ENCODE data around the gene SPTBN4.

SPTBN4 gene

DNA sequence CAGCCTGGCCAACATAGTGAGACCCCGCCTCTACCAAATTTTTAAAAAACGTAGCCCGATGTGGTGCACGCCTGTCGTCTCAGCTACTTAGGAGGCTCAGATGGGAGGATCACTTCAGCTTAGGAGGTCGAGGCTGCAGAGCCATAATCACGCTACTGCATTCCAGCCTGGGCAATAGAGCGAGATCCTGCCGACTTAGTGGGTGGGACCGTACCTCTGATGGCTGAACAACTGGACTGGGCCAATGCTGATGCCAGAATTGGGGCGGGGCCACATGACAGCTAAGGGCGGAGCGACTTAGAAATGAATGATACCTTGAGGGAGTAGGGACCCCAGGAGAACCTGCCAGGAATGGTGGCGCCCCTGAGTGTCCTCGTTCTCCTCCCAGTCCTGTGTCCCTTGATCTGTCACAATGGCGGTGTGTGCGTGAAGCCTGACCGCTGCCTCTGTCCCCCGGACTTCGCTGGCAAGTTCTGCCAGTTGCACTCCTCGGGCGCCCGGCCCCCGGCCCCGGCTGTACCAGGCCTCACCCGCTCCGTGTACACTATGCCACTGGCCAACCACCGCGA lies 137.9 kb downstream of the SPTBN4 start:
- DNase-seq (ENCODE audit: low spot score): no peak

DNA sequence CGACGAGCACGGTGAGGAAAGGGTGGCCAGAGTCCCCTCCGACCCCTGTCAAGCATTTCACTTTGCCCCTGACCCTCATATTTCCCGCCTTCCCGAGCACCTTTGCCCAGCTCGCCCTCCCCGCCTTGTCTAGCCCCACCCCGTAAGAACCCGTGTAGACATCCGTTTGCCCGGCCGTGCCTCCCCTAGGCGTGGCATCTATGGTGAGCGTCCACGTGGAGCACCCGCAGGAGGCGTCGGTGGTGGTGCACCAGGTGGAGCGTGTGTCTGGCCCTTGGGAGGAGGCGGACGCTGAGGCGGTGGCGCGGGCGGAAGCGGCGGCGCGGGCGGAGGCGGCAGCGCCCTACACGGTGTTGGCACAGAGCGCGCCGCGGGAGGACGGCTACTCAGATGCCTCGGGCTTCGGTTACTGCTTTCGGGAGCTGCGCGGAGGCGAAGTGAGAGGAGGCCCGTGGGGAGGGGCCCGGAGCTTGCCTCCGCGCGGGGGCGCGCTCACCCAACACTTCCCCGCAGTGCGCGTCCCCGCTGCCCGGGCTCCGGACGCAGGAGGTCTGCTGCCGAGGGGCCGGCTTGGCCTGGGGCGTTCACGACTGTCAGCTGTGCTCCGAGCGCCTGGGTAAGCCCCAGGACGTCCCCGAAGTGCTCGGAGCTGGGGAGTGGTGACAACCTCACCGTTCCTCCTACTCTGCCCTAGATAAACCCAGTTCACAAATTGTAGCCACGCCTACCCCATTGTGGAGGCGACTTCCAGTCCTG lies 138.6 kb downstream of the SPTBN4 start:
- DNase-seq (ENCODE audit: low spot score): no peak

DNA sequence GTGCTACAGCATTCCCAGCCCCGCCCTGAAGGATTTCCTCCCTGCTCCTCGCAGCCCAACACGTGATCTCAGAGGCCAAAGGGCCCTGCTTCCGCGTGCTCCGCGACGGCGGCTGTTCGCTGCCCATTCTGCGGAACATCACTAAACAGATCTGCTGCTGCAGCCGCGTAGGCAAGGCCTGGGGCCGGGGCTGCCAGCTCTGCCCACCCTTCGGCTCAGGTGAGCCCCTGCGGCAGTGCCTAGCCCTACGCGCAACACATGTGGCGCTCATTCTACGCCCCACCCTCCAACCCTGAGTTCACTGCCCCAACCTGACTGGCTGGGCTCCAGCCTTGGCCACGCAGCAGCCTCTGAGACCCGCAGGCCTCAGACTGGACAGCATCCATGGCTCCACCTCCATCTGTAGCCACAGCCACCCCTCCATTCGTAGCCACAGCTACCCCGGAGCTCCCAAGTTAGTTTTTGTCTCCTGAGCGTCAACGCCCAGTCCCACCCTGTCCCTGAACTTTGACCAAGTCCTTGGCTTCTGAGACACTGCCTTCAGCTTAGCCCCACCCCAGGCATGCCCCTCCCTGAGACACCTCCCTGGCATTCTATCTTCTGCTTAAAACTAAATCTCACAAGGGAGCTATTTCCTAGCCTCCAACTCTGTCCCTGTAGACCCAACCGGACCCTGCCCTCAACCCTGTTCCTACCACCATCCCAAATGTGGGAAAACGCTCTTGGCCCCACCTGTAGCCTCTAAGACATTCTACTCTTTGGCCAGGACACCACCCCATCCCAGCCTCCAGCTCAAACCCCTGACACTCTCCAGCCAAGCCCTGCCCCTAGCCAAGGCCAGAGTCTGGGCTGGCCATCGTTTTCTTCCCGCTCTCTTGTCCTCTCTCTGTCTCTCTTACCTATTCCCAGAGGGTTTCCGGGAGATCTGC lies 140.8 kb downstream of the SPTBN4 start:
- no peak for DNase-seq (ENCODE audit: low spot score)

- DNase-seq (ENCODE audit: low spot score): no peak
These were observed 141.4 kb downstream of the SPTBN4 start for GRCh38 chr19:40608240-40608621.

- DNase-seq (ENCODE audit: low spot score): no peak
These were observed 142.2 kb downstream of the SPTBN4 start for GRCh38 chr19:40608957-40609356.

DNA sequence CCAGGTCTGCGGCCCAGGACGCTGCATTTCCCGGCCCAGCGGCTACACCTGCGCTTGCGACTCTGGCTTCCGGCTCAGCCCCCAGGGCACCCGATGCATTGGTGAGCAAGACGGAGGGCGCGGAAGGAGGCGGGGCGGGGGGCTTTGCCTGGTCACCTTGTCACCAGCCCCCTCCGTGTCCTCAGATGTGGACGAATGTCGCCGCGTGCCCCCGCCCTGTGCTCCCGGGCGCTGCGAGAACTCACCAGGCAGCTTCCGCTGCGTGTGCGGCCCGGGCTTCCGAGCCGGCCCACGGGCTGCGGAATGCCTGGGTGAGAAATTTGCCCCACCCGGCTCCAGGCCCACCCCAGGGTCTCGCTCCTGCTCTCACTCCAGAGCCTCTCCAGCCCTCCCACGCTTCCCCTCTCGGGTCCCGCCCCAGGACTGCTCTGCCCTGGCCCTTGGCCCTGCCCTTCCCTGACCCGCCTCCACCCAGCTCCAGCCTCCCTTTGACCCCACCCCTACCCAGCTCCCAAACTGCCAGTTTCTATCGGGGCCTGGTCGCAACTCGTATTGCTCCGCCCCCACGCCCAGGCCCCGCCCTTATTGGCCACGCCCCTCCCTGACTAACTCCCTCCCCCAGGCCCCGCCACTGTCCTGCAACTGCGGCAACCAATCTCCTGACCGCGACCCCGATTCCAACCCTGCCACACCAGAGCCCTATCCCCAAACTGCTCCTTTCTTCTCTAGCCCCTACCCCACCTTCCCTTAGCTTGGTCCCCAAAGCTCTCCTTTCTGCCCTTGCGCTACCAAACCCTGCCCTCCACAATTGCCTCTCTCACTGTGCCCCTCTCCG lies 143.0 kb downstream of the SPTBN4 start:
- peak; percentile 69 for DNase-seq (ENCODE audit: low spot score)

DNA sequence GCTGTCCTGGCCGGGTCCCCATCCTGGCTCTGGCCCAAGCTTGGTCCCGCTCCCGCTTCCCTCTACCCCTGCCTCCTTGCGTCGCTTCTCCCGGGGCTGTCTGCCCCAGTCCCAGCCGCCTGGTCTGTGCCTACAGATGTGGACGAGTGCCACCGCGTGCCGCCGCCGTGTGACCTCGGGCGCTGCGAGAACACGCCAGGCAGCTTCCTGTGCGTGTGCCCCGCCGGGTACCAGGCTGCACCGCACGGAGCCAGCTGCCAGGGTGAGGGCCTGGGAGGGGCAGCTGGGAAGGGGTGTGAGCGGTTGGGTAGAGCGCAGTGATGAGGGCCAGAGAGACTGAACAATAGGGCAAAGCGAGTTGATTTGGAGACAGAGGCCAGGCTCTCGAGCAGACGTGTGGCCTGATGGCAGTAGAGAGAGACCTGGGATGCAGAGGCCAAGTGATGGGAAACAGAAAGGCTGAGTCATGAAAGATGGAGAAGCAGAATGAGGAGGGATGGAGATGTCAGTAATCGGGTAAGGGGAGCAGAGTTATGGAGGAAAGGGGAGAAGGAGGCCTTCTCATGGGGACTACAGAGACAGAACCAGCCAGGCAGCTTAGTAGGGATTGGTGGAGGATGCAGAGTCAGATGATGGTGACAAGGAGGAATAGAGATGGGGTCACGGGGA lies 143.7 kb downstream of the SPTBN4 start:
- DNase-seq (ENCODE audit: low spot score): no peak

DNA sequence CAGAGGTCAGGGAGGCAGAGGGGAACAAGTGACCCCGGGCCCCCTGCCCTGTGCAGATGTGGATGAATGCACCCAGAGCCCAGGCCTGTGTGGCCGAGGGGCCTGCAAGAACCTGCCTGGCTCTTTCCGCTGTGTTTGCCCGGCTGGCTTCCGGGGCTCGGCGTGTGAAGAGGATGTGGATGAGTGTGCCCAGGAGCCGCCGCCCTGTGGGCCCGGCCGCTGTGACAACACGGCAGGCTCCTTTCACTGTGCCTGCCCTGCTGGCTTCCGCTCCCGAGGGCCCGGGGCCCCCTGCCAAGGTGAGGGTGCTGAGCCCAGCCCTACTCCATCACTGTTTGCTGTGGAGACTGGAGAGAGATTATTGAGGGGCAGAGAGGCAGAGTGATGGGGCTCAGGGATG lies 144.3 kb downstream of the SPTBN4 start:
- DNase-seq (ENCODE audit: low spot score): no peak

DNA sequence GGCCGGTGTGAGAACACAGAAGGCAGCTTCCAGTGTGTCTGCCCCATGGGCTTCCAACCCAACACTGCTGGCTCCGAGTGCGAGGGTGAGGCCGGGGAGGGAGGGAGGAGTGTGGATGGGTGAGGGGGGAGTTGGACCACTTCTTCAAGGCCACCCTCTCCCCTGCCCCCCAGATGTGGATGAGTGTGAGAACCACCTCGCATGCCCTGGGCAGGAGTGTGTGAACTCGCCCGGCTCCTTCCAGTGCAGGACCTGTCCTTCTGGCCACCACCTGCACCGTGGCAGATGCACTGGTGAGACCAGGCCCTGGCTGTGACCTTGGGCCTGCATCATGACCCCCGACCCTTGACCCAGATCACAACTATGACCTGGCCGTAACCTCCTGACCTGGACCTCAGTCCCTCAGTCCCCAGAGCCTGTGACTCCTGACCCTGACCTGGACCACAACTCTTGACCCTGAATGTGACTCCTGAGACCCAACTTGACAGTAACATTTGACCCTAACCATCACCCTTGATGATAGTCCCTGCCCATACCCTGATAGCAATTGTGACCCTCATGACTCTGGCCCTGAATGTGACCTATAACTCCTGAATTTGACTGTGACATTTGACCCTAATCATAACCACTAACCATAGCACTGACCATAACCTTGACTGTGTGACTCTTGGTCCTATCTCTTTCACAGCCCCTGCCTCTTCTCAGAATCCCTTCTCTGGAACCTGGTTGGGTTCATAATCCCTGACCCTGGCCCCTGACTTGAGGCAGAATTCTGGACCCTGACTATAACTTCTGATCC lies 145.3 kb downstream of the SPTBN4 start:
- no peak for DNase-seq (ENCODE audit: low spot score)

GRCh38 chr19:40612831-40613689 lies 146.3 kb downstream of the SPTBN4 start:
- no peak for DNase-seq (ENCODE audit: low spot score)

DNA sequence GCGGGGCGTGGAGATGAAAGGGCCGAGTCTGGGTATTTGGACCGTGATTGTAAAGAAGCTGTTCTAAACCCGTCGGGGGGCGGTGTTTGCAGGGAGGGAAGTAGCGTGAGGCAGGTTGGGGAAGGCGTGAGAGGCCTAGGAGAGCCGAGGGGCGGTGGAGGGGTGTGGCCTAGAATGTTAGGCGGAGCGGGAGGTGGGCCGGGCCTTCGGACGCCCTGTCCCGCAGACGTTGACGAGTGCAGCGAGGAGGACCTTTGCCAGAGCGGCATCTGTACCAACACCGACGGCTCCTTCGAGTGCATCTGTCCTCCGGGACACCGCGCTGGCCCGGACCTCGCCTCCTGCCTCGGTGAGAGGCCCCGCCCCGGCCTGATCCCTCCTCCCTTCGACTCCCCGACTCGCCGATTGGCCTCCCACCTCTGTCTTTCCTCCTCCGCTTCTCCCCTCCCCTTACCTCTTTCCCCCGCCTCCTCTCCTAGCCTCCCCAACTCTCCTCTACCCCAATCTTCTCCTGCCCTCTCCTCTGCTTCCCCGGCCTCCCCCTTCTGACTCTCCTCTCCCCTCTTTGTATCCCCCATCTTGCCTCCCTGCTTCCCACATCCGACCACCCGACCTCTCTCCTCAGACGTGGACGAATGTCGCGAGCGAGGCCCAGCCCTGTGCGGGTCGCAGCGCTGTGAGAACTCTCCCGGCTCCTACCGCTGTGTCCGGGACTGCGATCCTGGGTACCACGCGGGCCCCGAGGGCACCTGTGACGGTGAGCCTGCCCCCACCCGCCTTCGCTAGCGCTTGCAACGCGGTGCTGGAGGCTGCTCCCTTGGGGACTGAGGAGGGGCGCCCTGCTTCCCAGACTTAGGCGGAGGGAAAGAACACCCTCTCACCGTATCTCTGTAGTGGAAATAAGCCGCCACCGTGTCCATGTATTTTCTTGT lies 147.2 kb downstream of the SPTBN4 start:
- DNase-seq (ENCODE audit: low spot score): peak; percentile 79

DNA sequence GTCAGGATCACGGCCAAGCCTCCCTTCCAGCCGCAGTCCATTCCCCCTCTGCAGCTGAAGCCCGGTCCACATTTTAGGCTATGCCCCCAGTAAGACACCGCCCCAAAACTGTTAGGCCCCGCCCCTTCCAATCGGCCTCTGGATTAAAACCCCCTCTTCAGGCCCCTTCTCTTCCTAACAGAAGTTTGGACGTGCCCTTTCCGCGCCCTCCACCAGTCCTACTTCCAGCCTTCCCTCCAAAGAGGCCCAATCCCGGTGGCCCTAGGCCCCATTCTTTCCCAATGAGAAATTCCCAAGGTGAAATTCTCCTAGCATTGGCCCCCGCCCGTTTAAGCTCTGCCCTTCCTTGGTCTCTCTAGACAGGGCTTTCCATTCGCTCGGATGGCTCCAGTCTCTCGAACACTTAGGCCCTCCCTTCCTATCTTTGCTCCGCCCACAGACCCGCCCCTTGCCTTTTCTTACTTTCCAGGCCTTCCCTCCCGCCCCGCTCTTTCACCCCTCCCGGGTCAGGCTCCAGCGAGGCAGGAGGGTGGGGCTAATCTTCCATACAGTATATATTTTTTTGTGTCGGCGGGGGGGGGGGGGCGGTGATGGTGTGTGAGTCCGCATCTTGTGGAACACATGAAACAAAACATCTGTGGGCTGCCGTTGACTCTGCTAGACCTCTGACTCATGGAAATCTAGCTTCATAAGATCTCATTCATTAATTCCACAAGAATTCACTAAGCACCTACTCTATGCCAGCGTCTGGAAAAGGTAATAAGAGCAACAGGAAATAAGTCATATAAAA lies 148.0 kb downstream of the SPTBN4 start:
- peak; percentile 71 for DNase-seq (ENCODE audit: low spot score)

- no peak for DNase-seq (ENCODE audit: low spot score)
These were observed 149.4 kb downstream of the SPTBN4 start for GRCh38 chr19:40616178-40616577.

GRCh38 chr19:40616941-40617340 lies 150.1 kb downstream of the SPTBN4 start:
- no peak for DNase-seq (ENCODE audit: low spot score)

DNA sequence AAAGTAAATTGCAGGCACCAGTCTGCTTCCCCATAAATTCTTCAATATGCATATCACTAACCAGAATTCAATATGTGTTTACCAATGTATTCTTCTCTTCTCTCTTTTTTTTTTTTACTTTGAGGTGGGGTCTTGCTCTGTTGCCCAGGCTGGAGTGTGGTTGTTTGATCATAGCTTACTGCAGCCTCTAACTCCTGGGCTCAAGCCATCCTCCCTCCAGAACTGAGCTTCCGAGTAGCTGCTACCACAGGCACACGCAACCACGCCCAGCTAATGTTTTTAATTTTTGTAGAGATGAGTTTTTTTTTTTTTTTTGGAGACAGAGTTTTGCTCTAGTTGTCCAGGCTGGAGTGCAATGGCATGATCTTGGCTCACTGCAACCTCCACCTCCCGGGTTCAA lies 151.2 kb downstream of the SPTBN4 start:
- no peak for DNase-seq (ENCODE audit: low spot score)

- no peak for DNase-seq (ENCODE audit: low spot score)
These were observed 152.7 kb downstream of the SPTBN4 start for GRCh38 chr19:40619333-40620160.

DNA sequence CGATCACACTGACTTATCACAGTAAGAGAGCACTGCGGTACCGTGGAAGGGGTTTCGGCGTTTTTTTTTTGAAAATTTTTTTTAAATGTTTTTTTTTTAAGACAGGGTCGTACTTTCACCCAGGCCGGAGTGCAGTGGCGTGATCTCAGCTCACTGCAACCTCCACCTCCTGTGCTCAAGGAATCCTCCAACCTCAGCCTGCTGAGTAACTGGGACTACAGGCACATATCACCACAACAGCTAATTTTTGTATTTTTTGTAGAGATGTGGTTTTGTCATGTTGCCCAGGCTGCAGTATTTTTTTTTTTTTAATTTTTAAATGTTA lies 153.3 kb downstream of the SPTBN4 start:
- no peak for DNase-seq (ENCODE audit: low spot score)

Data from D341Med (cell line).